ENCODE measurements around the gene FURIN.

- TF ChIP-seq, protein P1, sequence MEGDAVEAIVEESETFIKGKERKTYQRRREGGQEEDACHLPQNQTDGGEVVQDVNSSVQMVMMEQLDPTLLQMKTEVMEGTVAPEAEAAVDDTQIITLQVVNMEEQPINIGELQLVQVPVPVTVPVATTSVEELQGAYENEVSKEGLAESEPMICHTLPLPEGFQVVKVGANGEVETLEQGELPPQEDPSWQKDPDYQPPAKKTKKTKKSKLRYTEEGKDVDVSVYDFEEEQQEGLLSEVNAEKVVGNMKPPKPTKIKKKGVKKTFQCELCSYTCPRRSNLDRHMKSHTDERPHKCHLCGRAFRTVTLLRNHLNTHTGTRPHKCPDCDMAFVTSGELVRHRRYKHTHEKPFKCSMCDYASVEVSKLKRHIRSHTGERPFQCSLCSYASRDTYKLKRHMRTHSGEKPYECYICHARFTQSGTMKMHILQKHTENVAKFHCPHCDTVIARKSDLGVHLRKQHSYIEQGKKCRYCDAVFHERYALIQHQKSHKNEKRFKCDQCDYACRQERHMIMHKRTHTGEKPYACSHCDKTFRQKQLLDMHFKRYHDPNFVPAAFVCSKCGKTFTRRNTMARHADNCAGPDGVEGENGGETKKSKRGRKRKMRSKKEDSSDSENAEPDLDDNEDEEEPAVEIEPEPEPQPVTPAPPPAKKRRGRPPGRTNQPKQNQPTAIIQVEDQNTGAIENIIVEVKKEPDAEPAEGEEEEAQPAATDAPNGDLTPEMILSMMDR (IDR thresholded peaks at IDR 0.05): no peak
- TF ChIP-seq, protein P2, sequence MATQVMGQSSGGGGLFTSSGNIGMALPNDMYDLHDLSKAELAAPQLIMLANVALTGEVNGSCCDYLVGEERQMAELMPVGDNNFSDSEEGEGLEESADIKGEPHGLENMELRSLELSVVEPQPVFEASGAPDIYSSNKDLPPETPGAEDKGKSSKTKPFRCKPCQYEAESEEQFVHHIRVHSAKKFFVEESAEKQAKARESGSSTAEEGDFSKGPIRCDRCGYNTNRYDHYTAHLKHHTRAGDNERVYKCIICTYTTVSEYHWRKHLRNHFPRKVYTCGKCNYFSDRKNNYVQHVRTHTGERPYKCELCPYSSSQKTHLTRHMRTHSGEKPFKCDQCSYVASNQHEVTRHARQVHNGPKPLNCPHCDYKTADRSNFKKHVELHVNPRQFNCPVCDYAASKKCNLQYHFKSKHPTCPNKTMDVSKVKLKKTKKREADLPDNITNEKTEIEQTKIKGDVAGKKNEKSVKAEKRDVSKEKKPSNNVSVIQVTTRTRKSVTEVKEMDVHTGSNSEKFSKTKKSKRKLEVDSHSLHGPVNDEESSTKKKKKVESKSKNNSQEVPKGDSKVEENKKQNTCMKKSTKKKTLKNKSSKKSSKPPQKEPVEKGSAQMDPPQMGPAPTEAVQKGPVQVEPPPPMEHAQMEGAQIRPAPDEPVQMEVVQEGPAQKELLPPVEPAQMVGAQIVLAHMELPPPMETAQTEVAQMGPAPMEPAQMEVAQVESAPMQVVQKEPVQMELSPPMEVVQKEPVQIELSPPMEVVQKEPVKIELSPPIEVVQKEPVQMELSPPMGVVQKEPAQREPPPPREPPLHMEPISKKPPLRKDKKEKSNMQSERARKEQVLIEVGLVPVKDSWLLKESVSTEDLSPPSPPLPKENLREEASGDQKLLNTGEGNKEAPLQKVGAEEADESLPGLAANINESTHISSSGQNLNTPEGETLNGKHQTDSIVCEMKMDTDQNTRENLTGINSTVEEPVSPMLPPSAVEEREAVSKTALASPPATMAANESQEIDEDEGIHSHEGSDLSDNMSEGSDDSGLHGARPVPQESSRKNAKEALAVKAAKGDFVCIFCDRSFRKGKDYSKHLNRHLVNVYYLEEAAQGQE (IDR thresholded peaks at IDR 0.05; ENCODE audit: insufficient read depth in 1 of 2, low read depth in 2 of 2, low read length in 1 of 2): no peak
- TF ChIP-seq POLR2AphosphoS5 (IDR thresholded peaks at IDR 0.05; ENCODE audit: low read depth, low read length): no peak
- no peak for TF ChIP-seq SIN3A (IDR thresholded peaks at IDR 0.05; ENCODE audit: borderline replicate concordance, insufficient read depth, low read depth, low read length)
- TF ChIP-seq TCF7L2 (IDR thresholded peaks at IDR 0.05; ENCODE audit: low read depth, low read length): no peak
Measured at GRCh38 chr15:90840157-90840855, 28.1 kb upstream of the FURIN start.
